HCT116 (cell line): ENCODE results near the gene DYNC2H1. TPM values are rescaled to one million over a fixed set of nuclear protein-coding genes. Genes with fewer than 3 reads are reported as not detected.

Source experiments
- ATAC-seq: fragments of 200-7000 bp; cut with Tn5 transposase; 2 replicates; pipeline ENCODE4 v1.9.1; 2020; ENCODE audit warnings: mild to moderate bottlenecking, moderate library complexity
- BruUV-seq: library from RNA; stranded (reverse); fragments of 400-500 nt; replicated peaks from 2 replicates; lab custom pipeline; 2021; lab: Mats Ljungman, UMichigan
- CTCF ChIA-PET: fragments of 300-600 bp; sonication (Branson Sonifier 250); formaldehyde crosslinking; loops from one replicate; lab custom pipeline; 2021; ENCODE audit warnings: antibody characterized with exemption; lab: Charles Lee
- POLR2A ChIA-PET: fragments of 300-600, 350-600 bp; sonication (Branson Sonifier 250); formaldehyde crosslinking; loops from one replicate; lab custom pipeline; 2021; ENCODE audit warnings: antibody characterized with exemption; lab: Charles Lee
- RAD21 ChIA-PET, 2 experiments: fragments of 300-600 bp; sonication (Branson Sonifier 250); formaldehyde crosslinking; loops; one replicate each; lab custom pipeline; 2023; ENCODE audit warnings: low total read pairs in 2 of 2; ENCODE audit not compliant: uncharacterized antibody in 2 of 2, unreplicated experiment in 2 of 2, low non-redundant PET in 1 of 2; lab: Charles Lee
- DNase-seq: peaks from one replicate; pipeline ENCODE4 v3.0.0-alpha.2; 2010; ENCODE audit warnings: low read depth, low spot score
- H2AFZ ChIP-seq: fragments of 200-600 bp; shearing (Covaris generic), sonication (generic); 2 replicates; pipeline ENCODE4 v1.6.1; 2017; ENCODE audit warnings: low read depth, mixed run types, mixed read lengths, antibody characterized with exemption, low read length; ENCODE audit not compliant: poor library complexity, severe bottlenecking
- H3K27ac ChIP-seq: 2 replicates; pipeline ENCODE4 v1.5.1; 2012; ENCODE audit warnings: low read depth, low read length
- H3K27me3 ChIP-seq: fragments of 200-600 bp; sonication (generic); 2 replicates; pipeline ENCODE4 v1.6.1; 2016; ENCODE audit warnings: mixed run types, low read length, mixed read lengths; ENCODE audit not compliant: insufficient read depth
- H3K36me3 ChIP-seq, 2 experiments: fragments of 200-500 bp in 1 of 2; fragments of 200-600 bp in 1 of 2; sonication (Bioruptor generic) in 1 of 2; sonication (generic) in 1 of 2; 2 replicates each; pipeline versions ENCODE4 v1.5.1 to v1.6.1; 2014 to 2016; ENCODE audit warnings: low read length in 2 of 2, inconsistent platforms in 1 of 2, mixed read lengths in 1 of 2, mixed run types in 1 of 2; ENCODE audit not compliant: insufficient read depth in 2 of 2, control insufficient read depth in 1 of 2
- H3K4me1 ChIP-seq, 2 experiments: fragments of 200-600 bp in 1 of 2; sonication (generic) in 1 of 2; 2 replicates each; pipeline versions ENCODE4 v1.5.1 to v1.6.1; 2012 to 2017; ENCODE audit warnings: low read length in 2 of 2, inconsistent platforms in 1 of 2, mild to moderate bottlenecking in 1 of 2, mixed read lengths in 1 of 2, mixed run types in 1 of 2, moderate library complexity in 1 of 2; ENCODE audit not compliant: insufficient read depth in 2 of 2, control insufficient read depth in 1 of 2
- H3K4me2 ChIP-seq: fragments of 200-600 bp; sonication (generic); 2 replicates; pipeline ENCODE4 v1.6.1; 2017; ENCODE audit warnings: mixed run types, low read length, mixed read lengths
- H3K4me3 ChIP-seq, 2 experiments: fragments of 200-600 bp in 1 of 2; sonication (generic) in 1 of 2; replicated peaks in 1 of 2; 2 replicates each; pipeline ENCODE4 v1.5.1; 2011 to 2016; ENCODE audit warnings: low read length in 2 of 2, control low read depth in 1 of 2, low read depth in 1 of 2, mild to moderate bottlenecking in 1 of 2, mixed read lengths in 1 of 2, mixed run types in 1 of 2
- H3K79me2 ChIP-seq: fragments of 200-600 bp; sonication (generic); 2 replicates; pipeline ENCODE4 v1.6.1; 2017; ENCODE audit warnings: mild to moderate bottlenecking, mixed run types, low read length, moderate library complexity, mixed read lengths; ENCODE audit not compliant: insufficient read depth
- H3K9ac ChIP-seq: fragments of 200-600 bp; sonication (generic); 2 replicates; pipeline ENCODE4 v1.6.1; 2016; ENCODE audit warnings: low read length, mixed read lengths
- H3K9me2 ChIP-seq: fragments of 200-600 bp; sonication (generic), shearing (Covaris generic); 2 replicates; pipeline ENCODE4 v1.6.1; 2017; ENCODE audit warnings: mixed run types, mild to moderate bottlenecking, moderate library complexity; ENCODE audit not compliant: insufficient read depth
- H3K9me3 ChIP-seq, 2 experiments: fragments of 200-500 bp in 1 of 2; fragments of 200-600 bp in 1 of 2; sonication (Bioruptor generic) in 1 of 2; sonication (generic) in 1 of 2; 2 replicates each; pipeline ENCODE4 v1.6.1; 2014 to 2017; ENCODE audit warnings: low read length in 2 of 2, mixed read lengths in 2 of 2, inconsistent platforms in 1 of 2, low read depth in 1 of 2, mild to moderate bottlenecking in 1 of 2, mixed run types in 1 of 2, moderate library complexity in 1 of 2; ENCODE audit not compliant: control insufficient read depth in 1 of 2, insufficient read depth in 1 of 2
- H4K20me1 ChIP-seq: fragments of 200-600 bp; sonication (generic), shearing (Covaris generic); 2 replicates; pipeline ENCODE4 v1.6.1; 2017; ENCODE audit warnings: mixed run types, mild to moderate bottlenecking, moderate library complexity; ENCODE audit not compliant: insufficient read depth
- CBX3 ChIP-seq: IDR thresholded peaks from 2 replicates; pipeline ENCODE4 v1.6.1; 2012; ENCODE audit warnings: low read depth
- EGR1 ChIP-seq: IDR thresholded peaks from 2 replicates; pipeline ENCODE4 v1.6.1; 2012; ENCODE audit warnings: low read depth
- EZH2phosphoT487 ChIP-seq: fragments of 200-600 bp; IDR thresholded peaks from 2 replicates; pipeline ENCODE4 v1.6.1; 2018; ENCODE audit warnings: antibody characterized with exemption, borderline replicate concordance
- FOSL1 ChIP-seq: IDR thresholded peaks from 2 replicates; pipeline ENCODE4 v1.6.1; 2012; ENCODE audit warnings: low read depth
- JUND ChIP-seq: IDR thresholded peaks from 2 replicates; pipeline ENCODE4 v1.6.1; 2012
- POLR2A ChIP-seq: IDR thresholded peaks from 2 replicates; pipeline ENCODE4 v1.7.0; 2011; ENCODE audit warnings: borderline replicate concordance; ENCODE audit not compliant: insufficient read depth, insufficient read length; ENCODE audit errors: extremely low read depth
- POLR2AphosphoS5 ChIP-seq: IDR thresholded peaks from 2 replicates; pipeline ENCODE4 v1.6.1; 2011; ENCODE audit warnings: mild to moderate bottlenecking, low read depth, low read length, moderate library complexity
- TCF7L2 ChIP-seq: IDR thresholded peaks from 2 replicates; pipeline ENCODE4 v1.7.0; 2011; ENCODE audit warnings: borderline replicate concordance, inconsistent platforms; ENCODE audit not compliant: insufficient read depth, insufficient read length; ENCODE audit errors: extremely low read depth
- ZBTB33 ChIP-seq: IDR thresholded peaks from 2 replicates; pipeline ENCODE4 v1.6.1; 2011; ENCODE audit warnings: mild to moderate bottlenecking, low read length, moderate library complexity; ENCODE audit not compliant: insufficient replicate concordance; ENCODE audit errors: extremely low read depth
- ZFX ChIP-seq: fragments of 450-650 bp; IDR thresholded peaks from 2 replicates; pipeline ENCODE4 v1.6.1; 2017
- ZNF274 ChIP-seq: fragments of 200-500 bp; sonication (Bioruptor generic); IDR thresholded peaks from 2 replicates; pipeline ENCODE4 v1.6.1; 2014; ENCODE audit warnings: mild to moderate bottlenecking, low read depth, low read length, inconsistent platforms
- intact Hi-C: fragments of 100-400 bp; cut with micrococcal nuclease; formaldehyde crosslinking; loops from 2 replicates; pipeline ENCODE4 v1.10.0; 2022
- total RNA-seq: library from RNA; stranded (reverse); gene quantifications from one replicate; pipeline ENCODE4 v1.2.1, GENCODE V29; 2021; ENCODE audit not compliant: unreplicated experiment
- TF ChIP-seq, protein P1 (sequence below): IDR thresholded peaks from 2 replicates; pipeline ENCODE4 v1.6.1; 2012
- TF ChIP-seq, protein P2 (sequence below): IDR thresholded peaks from 2 replicates; pipeline ENCODE4 v1.6.1; 2012; ENCODE audit warnings: low read depth

DYNC2H1 gene
- total RNA-seq, 1 experiment from 2014 or later, result 1.5 TPM

DNA sequence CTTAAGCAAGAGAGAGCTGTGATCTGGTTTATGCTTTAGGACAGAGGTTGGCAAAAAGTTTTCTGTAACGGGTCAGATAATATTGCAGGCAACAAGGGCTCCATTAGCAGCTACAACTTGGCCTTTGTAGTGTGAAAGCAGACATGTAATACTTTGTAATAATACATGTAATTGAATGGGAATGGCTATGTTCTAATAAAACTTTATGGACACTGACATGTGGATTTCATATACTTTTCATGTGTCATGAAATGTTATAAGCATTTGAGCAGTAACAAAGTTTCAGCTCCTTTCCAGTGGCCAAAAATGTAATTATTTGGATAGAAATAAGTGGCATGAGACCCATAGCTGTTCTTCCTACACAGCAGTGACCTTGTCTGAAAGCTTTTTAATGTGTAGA is 3.1 kb downstream of the DYNC2H1 start:
- H4K20me1 ChIP-seq, result no peaks in the 10 kb centered on the region
- TF ChIP-seq ZNF274, result no peak
- no peak for TF ChIP-seq TCF7L2
- no peak for TF ChIP-seq FOSL1
- TF ChIP-seq POLR2AphosphoS5, result no peak
- no peak for TF ChIP-seq JUND
- TF ChIP-seq, protein P1, sequence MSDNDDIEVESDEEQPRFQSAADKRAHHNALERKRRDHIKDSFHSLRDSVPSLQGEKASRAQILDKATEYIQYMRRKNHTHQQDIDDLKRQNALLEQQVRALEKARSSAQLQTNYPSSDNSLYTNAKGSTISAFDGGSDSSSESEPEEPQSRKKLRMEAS, result no peak
- TF ChIP-seq POLR2A, result no peak
- H3K9me2 ChIP-seq, result no peaks in the 10 kb centered on the region
- no peaks in the 10 kb centered on the region for H3K9me3 ChIP-seq
- H3K27me3 ChIP-seq, result no peaks in the 10 kb centered on the region
- ATAC-seq, result no peak
- H3K4me3 ChIP-seq, result no peak overlapping the region
- no TSS peak for BruUV-seq
- no peaks in the 10 kb centered on the region for H3K79me2 ChIP-seq
- H2AFZ ChIP-seq, result no peak overlapping the region
- no peak overlapping the region for H3K27ac ChIP-seq
- RAD21 ChIA-PET, result no interaction called here
- H3K4me1 ChIP-seq, result peaks cover 0 to 7% of the 10 kb centered on the region in 2 experiments; a peak in 1 of 4 replicates
- CTCF ChIA-PET, result no interaction called here
- POLR2A ChIA-PET, result interaction anchor here (1.3 kb wide), 1 partner anchor 21 kb away, joined by 4 read pairs; the partner anchor contains the start of gene DCUN1D5
- no peaks in the 10 kb centered on the region for H3K36me3 ChIP-seq
- no peak overlapping the region for H3K9ac ChIP-seq
- intact Hi-C loops, result no loop called here
- H3K4me2 ChIP-seq, result no peak overlapping the region
- DNase-seq, result no peak

DNA sequence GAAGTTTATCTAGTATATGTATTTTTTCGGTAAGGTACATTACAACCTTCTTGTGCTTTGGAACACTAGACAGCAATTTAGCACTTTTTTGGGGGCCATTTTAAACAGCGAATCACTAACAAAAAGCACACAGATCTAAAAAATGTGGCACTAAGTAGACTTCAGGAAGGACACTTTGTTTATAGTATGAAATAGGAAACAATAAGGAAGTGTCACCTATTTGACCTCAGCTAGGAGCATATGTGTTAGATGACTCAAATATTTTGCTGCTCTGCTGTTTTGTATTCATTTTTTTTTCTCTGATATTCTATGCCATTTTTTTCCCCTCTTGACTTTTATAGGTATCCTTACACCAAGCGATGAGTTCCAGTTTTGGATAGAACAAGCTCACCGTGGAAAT is 5.6 kb downstream of the DYNC2H1 start:
- H3K9ac ChIP-seq, result no peak overlapping the region
- H3K9me3 ChIP-seq, result no peaks in the 10 kb centered on the region
- no peaks in the 10 kb centered on the region for H3K27me3 ChIP-seq
- no peaks in the 10 kb centered on the region for H3K9me2 ChIP-seq
- H3K4me3 ChIP-seq, result no peak overlapping the region
- ATAC-seq, result no peak
- H3K36me3 ChIP-seq, result no peaks in the 10 kb centered on the region
- H3K79me2 ChIP-seq, result no peaks in the 10 kb centered on the region
- no peak for DNase-seq
- ChIA-PET RAD21 (no interaction called here), CTCF (no interaction called here), POLR2A (no interaction called here)
- intact Hi-C loops, result no loop called here
- no peaks in the 10 kb centered on the region for H4K20me1 ChIP-seq
- H2AFZ ChIP-seq, result peak overlapping the region; percentile 6
- H3K4me2 ChIP-seq, result no peak overlapping the region
- no peak overlapping the region for H3K27ac ChIP-seq
- no peaks in the 10 kb centered on the region for H3K4me1 ChIP-seq
- BruUV-seq, result no TSS peak
- no peak for TF ChIP-seq JUND
- no peak for TF ChIP-seq ZFX
- no peak for TF ChIP-seq EZH2phosphoT487
- TF ChIP-seq CBX3, result no peak
- TF ChIP-seq POLR2A, result no peak
- no peak for TF ChIP-seq EGR1
- no peak for TF ChIP-seq ZNF274
- no peak for TF ChIP-seq ZBTB33
- TF ChIP-seq, protein P2, sequence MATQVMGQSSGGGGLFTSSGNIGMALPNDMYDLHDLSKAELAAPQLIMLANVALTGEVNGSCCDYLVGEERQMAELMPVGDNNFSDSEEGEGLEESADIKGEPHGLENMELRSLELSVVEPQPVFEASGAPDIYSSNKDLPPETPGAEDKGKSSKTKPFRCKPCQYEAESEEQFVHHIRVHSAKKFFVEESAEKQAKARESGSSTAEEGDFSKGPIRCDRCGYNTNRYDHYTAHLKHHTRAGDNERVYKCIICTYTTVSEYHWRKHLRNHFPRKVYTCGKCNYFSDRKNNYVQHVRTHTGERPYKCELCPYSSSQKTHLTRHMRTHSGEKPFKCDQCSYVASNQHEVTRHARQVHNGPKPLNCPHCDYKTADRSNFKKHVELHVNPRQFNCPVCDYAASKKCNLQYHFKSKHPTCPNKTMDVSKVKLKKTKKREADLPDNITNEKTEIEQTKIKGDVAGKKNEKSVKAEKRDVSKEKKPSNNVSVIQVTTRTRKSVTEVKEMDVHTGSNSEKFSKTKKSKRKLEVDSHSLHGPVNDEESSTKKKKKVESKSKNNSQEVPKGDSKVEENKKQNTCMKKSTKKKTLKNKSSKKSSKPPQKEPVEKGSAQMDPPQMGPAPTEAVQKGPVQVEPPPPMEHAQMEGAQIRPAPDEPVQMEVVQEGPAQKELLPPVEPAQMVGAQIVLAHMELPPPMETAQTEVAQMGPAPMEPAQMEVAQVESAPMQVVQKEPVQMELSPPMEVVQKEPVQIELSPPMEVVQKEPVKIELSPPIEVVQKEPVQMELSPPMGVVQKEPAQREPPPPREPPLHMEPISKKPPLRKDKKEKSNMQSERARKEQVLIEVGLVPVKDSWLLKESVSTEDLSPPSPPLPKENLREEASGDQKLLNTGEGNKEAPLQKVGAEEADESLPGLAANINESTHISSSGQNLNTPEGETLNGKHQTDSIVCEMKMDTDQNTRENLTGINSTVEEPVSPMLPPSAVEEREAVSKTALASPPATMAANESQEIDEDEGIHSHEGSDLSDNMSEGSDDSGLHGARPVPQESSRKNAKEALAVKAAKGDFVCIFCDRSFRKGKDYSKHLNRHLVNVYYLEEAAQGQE, result no peak
